ENCODE results near the gene NPFFR1. TPM values are rescaled to one million over a fixed set of nuclear protein-coding genes. Genes with fewer than 3 reads are reported as not detected.
"Not testable (repeated sequence)": the region's sequence is repeated elsewhere in the genome, so short reads cannot be mapped to it uniquely, and the experiment has no call there.

NPFFR1 gene
- total RNA-seq, 4 donors from 2014 or later, result 0.08 to 0.53 (median 0.23) TPM

GRCh38 chr10:70247360-70247759 is 36.4 kb downstream of the NPFFR1 start:
- no peaks in the 10 kb centered on the region for H3K9me3 ChIP-seq
- TF ChIP-seq CTCF (IDR thresholded peaks at IDR 0.05) (no peak), EP300 (IDR thresholded peaks at IDR 0.05) (no peak), POLR2AphosphoS5 (IDR thresholded peaks at IDR 0.05) (no peak), POLR2A (IDR thresholded peaks at IDR 0.05) (no peak)
- H3K4me3 ChIP-seq, result no peak overlapping the region
- no peak for DNase-seq (ENCODE audit: low spot score in 2 of 2)
- no peak overlapping the region for H3K27ac ChIP-seq
- H3K36me3 ChIP-seq, result no peaks in the 10 kb centered on the region
- 85% methylated on average over 6 of the region's 6 CpGs for WGBS
- no peaks in the 10 kb centered on the region for H3K4me1 ChIP-seq
- H3K27me3 ChIP-seq, result no peaks in the 10 kb centered on the region

GRCh38 chr10:70241081-70241480 is 42.7 kb downstream of the NPFFR1 start:
- Histone ChIP-seq H3K36me3 (no peaks in the 10 kb centered on the region), H3K9me3 (no peaks in the 10 kb centered on the region), H3K27me3 (no peaks in the 10 kb centered on the region), H3K27ac (no peak overlapping the region), H3K4me3 (no peak overlapping the region), H3K4me1 (no peaks in the 10 kb centered on the region)
- WGBS, result 97% methylated on average over 3 of the region's 3 CpGs
- no peak for DNase-seq (ENCODE audit: low spot score in 2 of 2)
- TF ChIP-seq CTCF (IDR thresholded peaks at IDR 0.05) (no peak), POLR2AphosphoS5 (IDR thresholded peaks at IDR 0.05) (no peak), EP300 (IDR thresholded peaks at IDR 0.05) (no peak), POLR2A (IDR thresholded peaks at IDR 0.05) (no peak)

GRCh38 chr10:70239986-70240385 is 43.8 kb downstream of the NPFFR1 start:
- DNase-seq (ENCODE audit: low spot score in 2 of 2); H3K27me3 ChIP-seq; H3K36me3 ChIP-seq; H3K4me1 ChIP-seq; H3K27ac ChIP-seq; H3K9me3 ChIP-seq; H3K4me3 ChIP-seq: not testable (repeated sequence)
- no CpG with 5 or more reads among the region's 21 CpGs for WGBS

- not testable (repeated sequence) for H3K9me3 ChIP-seq; H3K27ac ChIP-seq; H3K4me3 ChIP-seq; H3K27me3 ChIP-seq; H3K36me3 ChIP-seq; DNase-seq (ENCODE audit: low spot score in 2 of 2); H3K4me1 ChIP-seq
- WGBS, result 95% methylated on average over 11 of the region's 55 CpGs
Observed at GRCh38 chr10:70239077-70239976, 44.5 kb downstream of the NPFFR1 start.

GRCh38 chr10:70237958-70238536 is 45.8 kb downstream of the NPFFR1 start:
- DNase-seq (ENCODE audit: low spot score in 2 of 2); H3K27ac ChIP-seq; H3K27me3 ChIP-seq; H3K36me3 ChIP-seq; H3K4me3 ChIP-seq; H3K9me3 ChIP-seq: not testable (repeated sequence)
- peaks cover 17% of the 10 kb centered on the region for H3K4me1 ChIP-seq
- 71% methylated on average over 6 of the region's 6 CpGs for WGBS

GRCh38 chr10:70234668-70235447 is 48.9 kb downstream of the NPFFR1 start:
- no peaks in the 10 kb centered on the region for H3K27me3 ChIP-seq
- 72% methylated on average over 18 of the region's 18 CpGs for WGBS
- H3K27ac ChIP-seq, result peak overlapping the region; percentile 61
- H3K9me3 ChIP-seq, result no peaks in the 10 kb centered on the region
- H3K36me3 ChIP-seq, result peaks cover 3% of the 10 kb centered on the region
- peak in 1 of 2 donors; percentile 84 for DNase-seq (ENCODE audit: low spot score in 2 of 2)
- H3K4me1 ChIP-seq, result peaks cover 29% of the 10 kb centered on the region
- TF ChIP-seq POLR2A (IDR thresholded peaks at IDR 0.05) (no peak), EP300 (IDR thresholded peaks at IDR 0.05) (no peak), POLR2AphosphoS5 (IDR thresholded peaks at IDR 0.05) (no peak), CTCF (IDR thresholded peaks at IDR 0.05) (no peak)
- no peak overlapping the region for H3K4me3 ChIP-seq

All from suprapubic skin (tissue), 4 donors.